WERI-Rb-1 (cell line): ENCODE data around the gene FOSL2.

Source experiments
- DNase-seq: peaks from one replicate; pipeline ENCODE4 v3.0.0-alpha.2; 2020
- H3K27ac ChIP-seq: fragments of 250-450 bp; sonication (Bioruptor Pico); 2 replicates; pipeline ENCODE4 v1.5.1; 2020; ENCODE audit warnings: mild to moderate bottlenecking, moderate library complexity
- H3K27me3 ChIP-seq: fragments of 250-450 bp; sonication (Bioruptor Pico); 2 replicates; pipeline ENCODE4 v1.5.1; 2021; ENCODE audit warnings: mild to moderate bottlenecking, low read depth, moderate library complexity; ENCODE audit not compliant: insufficient read depth, severe bottlenecking
- H3K36me3 ChIP-seq: fragments of 250-450 bp; sonication (Bioruptor Pico); 2 replicates; pipeline ENCODE4 v1.5.1; 2020; ENCODE audit warnings: mild to moderate bottlenecking, moderate library complexity
- H3K4me3 ChIP-seq: 2 replicates; pipeline ENCODE4 v1.5.1; 2011; ENCODE audit warnings: low read depth, mild to moderate bottlenecking, control low read depth, low read length
- H3K9me3 ChIP-seq: fragments of 250-450 bp; sonication (Bioruptor Pico); 2 replicates; pipeline ENCODE4 v1.5.1; 2021; ENCODE audit warnings: mild to moderate bottlenecking, moderate library complexity; ENCODE audit not compliant: severe bottlenecking
- CTCF ChIP-seq: IDR thresholded peaks from 2 replicates; pipeline ENCODE4 v1.5.1; 2011; ENCODE audit warnings: low read depth, mild to moderate bottlenecking, control low read depth, inconsistent platforms, low read length

Gene FOSL2

GRCh38 chr2:28378679-28379584 lies 13.7 kb upstream of the FOSL2 start:
- TF ChIP-seq CTCF, result no peak
- no peak for DNase-seq
- Histone ChIP-seq H3K27ac (no peak overlapping the region), H3K27me3 (no peaks in the 10 kb centered on the region), H3K9me3 (no peaks in the 10 kb centered on the region), H3K36me3 (no peaks in the 10 kb centered on the region), H3K4me3 (no peak overlapping the region)

GRCh38 chr2:28380219-28380618 lies 12.4 kb upstream of the FOSL2 start:
- Histone ChIP-seq H3K36me3 (no peaks in the 10 kb centered on the region), H3K27me3 (no peaks in the 10 kb centered on the region), H3K4me3 (no peak overlapping the region), H3K9me3 (no peaks in the 10 kb centered on the region), H3K27ac (no peak overlapping the region)
- no peak for TF ChIP-seq CTCF
- no peak for DNase-seq

GRCh38 chr2:28381225-28382180 lies 11.2 kb upstream of the FOSL2 start:
- no peak overlapping the region for H3K4me3 ChIP-seq
- DNase-seq, result no peak
- no peaks in the 10 kb centered on the region for H3K27me3 ChIP-seq
- TF ChIP-seq CTCF, result no peak
- H3K36me3 ChIP-seq, result no peaks in the 10 kb centered on the region
- no peak overlapping the region for H3K27ac ChIP-seq
- H3K9me3 ChIP-seq, result no peaks in the 10 kb centered on the region

- Histone ChIP-seq H3K4me3 (no peak overlapping the region), H3K9me3 (no peaks in the 10 kb centered on the region), H3K27me3 (no peaks in the 10 kb centered on the region), H3K27ac (no peak overlapping the region), H3K36me3 (no peaks in the 10 kb centered on the region)
- TF ChIP-seq CTCF, result no peak
- DNase-seq, result no peak
Observed at GRCh38 chr2:28382755-28383154, 9.9 kb upstream of the FOSL2 start.

DNA sequence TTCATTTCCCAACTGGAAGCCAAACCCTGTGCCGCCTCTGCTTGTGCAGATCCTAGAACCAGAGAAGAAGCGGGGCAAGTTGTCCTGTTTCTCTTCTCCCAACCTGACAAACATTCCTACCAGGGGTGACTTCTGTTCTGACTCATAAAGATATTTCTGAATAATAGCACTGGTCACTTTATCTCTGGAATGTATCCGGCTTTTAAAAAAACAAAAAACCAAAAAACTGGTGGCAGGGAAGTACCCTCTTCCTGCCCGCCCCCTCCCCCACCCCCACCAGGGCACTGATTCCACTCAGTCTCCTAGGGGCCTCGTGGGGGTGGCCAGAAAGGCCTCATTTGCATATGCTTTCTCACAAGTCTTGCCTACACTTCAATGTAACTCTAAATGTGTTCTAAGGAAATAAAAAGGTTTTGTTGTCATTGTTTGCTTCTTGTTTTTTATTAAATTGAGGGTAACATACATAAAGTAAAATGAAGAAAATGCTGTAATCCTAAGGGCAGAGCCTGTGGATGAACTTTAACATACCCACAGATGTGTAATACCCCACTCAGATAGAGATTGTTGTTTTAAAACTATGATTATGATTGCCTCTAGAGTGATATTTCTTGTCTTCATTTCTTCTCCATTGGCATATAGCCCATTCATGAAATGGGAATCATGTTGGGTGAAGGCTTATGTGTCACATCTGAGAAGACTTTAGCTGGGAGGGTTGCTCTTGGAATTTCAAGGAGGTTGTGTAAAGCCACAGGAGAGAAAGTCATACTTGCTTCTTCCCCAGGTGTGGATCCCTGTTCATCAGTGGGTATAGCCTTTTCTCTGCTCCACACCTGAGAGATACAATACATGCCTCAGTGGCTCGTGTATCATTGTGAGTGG lies 5.3 kb upstream of the FOSL2 start:
- Histone ChIP-seq H3K36me3 (no peaks in the 10 kb centered on the region), H3K27me3 (no peaks in the 10 kb centered on the region), H3K27ac (no peak overlapping the region), H3K4me3 (no peak overlapping the region), H3K9me3 (no peaks in the 10 kb centered on the region)
- no peak for DNase-seq
- no peak for TF ChIP-seq CTCF
